Activated naive CD8-positive, alpha-beta T cell treated with anti-CD3 and anti-CD28 coated beads for 36 hours (primary cell): ENCODE measurements around the gene CTCFL. TPM values are rescaled to one million over a fixed set of nuclear protein-coding genes. Genes with fewer than 3 reads are reported as not detected.

Experiments
- DNase-seq: peaks from one replicate; pipeline ENCODE4 v3.0.0; 2021
- H3K27ac Mint-ChIP-seq: one replicate; pipeline ENCODE4 v1.8.0; 2022; ENCODE audit warnings: mild to moderate bottlenecking, moderate library complexity, mixed read lengths
- H3K27me3 Mint-ChIP-seq: one replicate; pipeline ENCODE4 v1.8.0; 2022; ENCODE audit warnings: mild to moderate bottlenecking, mixed read lengths
- H3K36me3 Mint-ChIP-seq: one replicate; pipeline ENCODE4 v1.8.0; 2021; ENCODE audit warnings: mild to moderate bottlenecking, mixed read lengths
- H3K4me1 Mint-ChIP-seq: one replicate; pipeline ENCODE4 v1.8.0; 2021; ENCODE audit warnings: mixed read lengths
- H3K4me3 Mint-ChIP-seq: one replicate; pipeline ENCODE4 v1.8.0; 2022; ENCODE audit warnings: mild to moderate bottlenecking, moderate library complexity, mixed read lengths
- H3K9me3 Mint-ChIP-seq: one replicate; pipeline ENCODE4 v1.8.0; 2022; ENCODE audit warnings: mixed read lengths
- total RNA-seq, 2 experiments: library from RNA; stranded (reverse); gene quantifications; one replicate each; pipeline ENCODE4 v1.2.3, GENCODE V29; 2021

Gene CTCFL, protein sequence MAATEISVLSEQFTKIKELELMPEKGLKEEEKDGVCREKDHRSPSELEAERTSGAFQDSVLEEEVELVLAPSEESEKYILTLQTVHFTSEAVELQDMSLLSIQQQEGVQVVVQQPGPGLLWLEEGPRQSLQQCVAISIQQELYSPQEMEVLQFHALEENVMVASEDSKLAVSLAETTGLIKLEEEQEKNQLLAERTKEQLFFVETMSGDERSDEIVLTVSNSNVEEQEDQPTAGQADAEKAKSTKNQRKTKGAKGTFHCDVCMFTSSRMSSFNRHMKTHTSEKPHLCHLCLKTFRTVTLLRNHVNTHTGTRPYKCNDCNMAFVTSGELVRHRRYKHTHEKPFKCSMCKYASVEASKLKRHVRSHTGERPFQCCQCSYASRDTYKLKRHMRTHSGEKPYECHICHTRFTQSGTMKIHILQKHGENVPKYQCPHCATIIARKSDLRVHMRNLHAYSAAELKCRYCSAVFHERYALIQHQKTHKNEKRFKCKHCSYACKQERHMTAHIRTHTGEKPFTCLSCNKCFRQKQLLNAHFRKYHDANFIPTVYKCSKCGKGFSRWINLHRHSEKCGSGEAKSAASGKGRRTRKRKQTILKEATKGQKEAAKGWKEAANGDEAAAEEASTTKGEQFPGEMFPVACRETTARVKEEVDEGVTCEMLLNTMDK
- not detected for total RNA-seq

DNA sequence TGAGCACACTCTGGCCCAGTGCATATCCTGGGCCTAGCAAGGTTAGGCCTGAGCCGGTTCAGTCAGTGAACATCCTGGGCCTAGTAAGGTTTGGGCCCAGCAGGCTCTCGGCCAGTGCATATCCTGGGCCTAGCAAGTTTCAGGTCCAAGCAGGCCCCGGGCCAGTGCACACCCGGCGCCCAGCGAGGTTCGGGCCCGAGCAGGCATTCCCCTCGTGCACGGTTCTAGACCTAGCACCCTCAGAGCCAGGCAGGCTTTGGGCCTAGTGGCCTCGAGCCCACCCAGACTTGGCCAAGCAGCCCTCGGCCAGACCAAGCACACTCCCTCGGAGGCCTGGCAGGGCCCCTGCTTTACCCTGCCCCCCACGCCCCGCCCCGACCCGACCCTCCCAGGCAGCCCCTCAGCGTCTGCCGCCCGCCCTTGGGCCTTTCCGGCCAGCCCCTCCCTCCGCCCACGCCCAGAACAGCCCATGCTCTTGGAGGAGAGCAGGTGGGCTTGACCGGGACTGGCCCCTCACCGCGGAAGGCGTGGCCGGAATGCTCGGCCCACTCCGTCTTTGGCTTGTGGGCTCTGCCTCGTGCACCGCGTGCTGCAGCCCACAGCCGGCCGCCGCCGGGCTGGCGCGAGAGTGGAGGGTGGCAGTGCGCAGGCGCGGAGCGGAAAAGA lies at the start of gene CTCFL:
Gene CTCFL (minus strand): TSS at position 630 of the 666 bp plus-strand sequence. CDS start 935 bp downstream, outside the sequence.
- H3K27ac Mint-ChIP-seq: no peak within 1 kb of the TSS
- H3K36me3 Mint-ChIP-seq: no peaks in the 10 kb centered on the region
- H3K4me1 Mint-ChIP-seq: peaks cover 8% of the 10 kb centered on the region
- no peaks in the 10 kb centered on the region for H3K9me3 Mint-ChIP-seq
- H3K4me3 Mint-ChIP-seq: no peak within 1 kb of the TSS
- H3K27me3 Mint-ChIP-seq: no peaks in the 10 kb centered on the region
- DNase-seq: no peak

- no peak for DNase-seq
- Mint-ChIP-seq H3K27me3 (peaks cover 16% of the 10 kb centered on the region), H3K4me1 (no peaks in the 10 kb centered on the region), H3K36me3 (no peaks in the 10 kb centered on the region), H3K4me3 (no peak overlapping the region), H3K27ac (no peak overlapping the region), H3K9me3 (no peaks in the 10 kb centered on the region)
Observed at GRCh38 chr20:57573894-57574293, 49.0 kb upstream of the CTCFL start.

GRCh38 chr20:57573242-57573641 lies 48.3 kb upstream of the CTCFL start:
- Mint-ChIP-seq H3K9me3 (no peaks in the 10 kb centered on the region), H3K36me3 (no peaks in the 10 kb centered on the region), H3K4me3 (no peak overlapping the region), H3K27me3 (peaks cover 12% of the 10 kb centered on the region), H3K27ac (no peak overlapping the region), H3K4me1 (no peaks in the 10 kb centered on the region)
- no peak for DNase-seq

- no peak for DNase-seq
- Mint-ChIP-seq H3K36me3 (no peaks in the 10 kb centered on the region), H3K4me1 (no peaks in the 10 kb centered on the region), H3K4me3 (no peak overlapping the region), H3K27ac (no peak overlapping the region), H3K27me3 (peaks cover 16% of the 10 kb centered on the region), H3K9me3 (no peaks in the 10 kb centered on the region)
Observed at GRCh38 chr20:57571782-57572416, 47.0 kb upstream of the CTCFL start.

GRCh38 chr20:57570920-57571319 lies 46.0 kb upstream of the CTCFL start:
- H3K4me3 Mint-ChIP-seq: no peak overlapping the region
- H3K4me1 Mint-ChIP-seq: no peaks in the 10 kb centered on the region
- no peak for DNase-seq
- H3K27ac Mint-ChIP-seq: no peak overlapping the region
- peaks cover 16% of the 10 kb centered on the region for H3K27me3 Mint-ChIP-seq
- no peaks in the 10 kb centered on the region for H3K9me3 Mint-ChIP-seq
- no peaks in the 10 kb centered on the region for H3K36me3 Mint-ChIP-seq

DNA sequence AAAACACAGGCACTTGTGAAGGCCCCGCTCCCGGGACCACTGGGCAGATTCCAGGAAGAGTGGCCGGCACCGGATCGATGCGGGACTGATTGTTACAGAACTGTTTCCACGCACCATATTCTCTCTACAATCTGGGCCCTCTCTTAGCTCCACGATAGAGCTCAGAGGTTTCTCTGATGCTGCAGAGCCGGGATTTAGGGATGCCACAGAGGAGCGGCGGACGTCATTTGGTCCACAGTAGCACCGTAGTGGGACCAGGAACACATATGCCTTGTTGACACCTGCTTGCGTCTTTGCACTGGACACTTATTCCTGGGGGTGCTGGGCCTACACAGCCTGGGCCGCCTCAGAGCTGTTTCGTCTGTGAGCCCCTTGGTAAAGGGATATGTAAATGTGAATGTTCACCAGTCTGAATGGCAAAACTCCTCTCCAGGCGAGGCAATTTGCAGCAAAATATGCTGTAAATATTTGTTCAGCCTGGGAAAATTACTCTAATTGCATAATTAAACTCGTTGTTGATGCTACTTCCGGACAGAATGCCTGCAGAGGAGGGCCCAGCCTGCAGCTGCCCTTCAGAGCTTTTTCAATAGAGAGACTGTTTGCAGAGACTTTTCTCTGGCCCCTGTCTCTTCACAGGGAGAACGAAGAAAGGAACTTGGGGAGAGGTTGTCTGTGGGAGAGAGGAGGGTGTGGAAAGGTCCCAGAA lies 45.4 kb upstream of the CTCFL start:
- Mint-ChIP-seq H3K9me3 (no peaks in the 10 kb centered on the region), H3K4me1 (no peaks in the 10 kb centered on the region), H3K4me3 (no peak overlapping the region), H3K27ac (no peak overlapping the region), H3K27me3 (peaks cover 16% of the 10 kb centered on the region), H3K36me3 (no peaks in the 10 kb centered on the region)
- DNase-seq: no peak

GRCh38 chr20:57568960-57569359 lies 44.0 kb upstream of the CTCFL start:
- no peaks in the 10 kb centered on the region for H3K9me3 Mint-ChIP-seq
- H3K27ac Mint-ChIP-seq: no peak overlapping the region
- DNase-seq: no peak
- H3K36me3 Mint-ChIP-seq: no peaks in the 10 kb centered on the region
- peaks cover 12% of the 10 kb centered on the region for H3K27me3 Mint-ChIP-seq
- H3K4me3 Mint-ChIP-seq: no peak overlapping the region
- H3K4me1 Mint-ChIP-seq: no peaks in the 10 kb centered on the region

DNA sequence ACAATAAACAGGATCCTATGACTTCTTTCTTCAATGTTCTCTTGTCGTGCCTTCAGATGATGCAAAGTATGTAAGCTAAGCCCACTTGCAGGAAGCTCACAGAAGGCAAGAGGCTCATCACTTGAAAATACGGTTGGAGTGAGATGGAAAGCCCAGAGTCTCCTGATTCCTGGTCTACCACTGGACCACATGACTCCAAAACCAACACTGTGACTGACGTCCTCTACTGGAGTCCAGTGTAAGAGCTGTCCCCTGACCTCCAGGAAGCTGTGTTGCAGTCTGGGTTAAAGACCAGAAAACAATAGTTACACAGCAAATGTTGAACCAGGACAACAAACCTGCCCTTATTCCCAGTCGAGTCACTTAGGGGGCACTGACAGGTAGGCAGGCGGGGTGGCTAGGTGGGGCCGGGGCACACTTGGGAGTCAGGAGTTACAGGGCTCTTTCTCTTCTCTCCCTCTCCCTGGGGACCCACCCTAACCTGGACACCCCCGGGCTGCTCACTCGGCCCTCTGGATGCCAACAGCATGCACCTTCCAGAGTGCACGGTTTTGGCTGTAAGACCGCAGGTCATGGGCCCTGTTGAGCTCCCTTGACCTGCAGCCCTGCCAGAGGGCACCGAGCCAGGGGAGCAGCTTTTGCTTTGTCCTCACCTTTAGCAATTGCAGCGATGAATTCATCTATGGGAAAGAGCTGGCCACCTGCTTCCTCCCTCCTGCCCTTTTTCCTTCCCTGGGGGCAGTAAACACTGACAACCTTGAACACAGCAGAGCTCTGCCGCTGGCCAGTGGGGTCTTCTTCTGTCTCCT lies 43.4 kb upstream of the CTCFL start:
- Mint-ChIP-seq H3K4me3 (no peak overlapping the region), H3K27ac (no peak overlapping the region), H3K9me3 (no peaks in the 10 kb centered on the region), H3K27me3 (peaks cover 11% of the 10 kb centered on the region), H3K36me3 (no peaks in the 10 kb centered on the region), H3K4me1 (no peaks in the 10 kb centered on the region)
- DNase-seq: no peak

GRCh38 chr20:57567471-57568079 lies 42.6 kb upstream of the CTCFL start:
- no peak overlapping the region for H3K27ac Mint-ChIP-seq
- no peak for DNase-seq
- H3K36me3 Mint-ChIP-seq: no peaks in the 10 kb centered on the region
- peaks cover 11% of the 10 kb centered on the region for H3K27me3 Mint-ChIP-seq
- no peaks in the 10 kb centered on the region for H3K4me1 Mint-ChIP-seq
- no peaks in the 10 kb centered on the region for H3K9me3 Mint-ChIP-seq
- H3K4me3 Mint-ChIP-seq: no peak overlapping the region

DNA sequence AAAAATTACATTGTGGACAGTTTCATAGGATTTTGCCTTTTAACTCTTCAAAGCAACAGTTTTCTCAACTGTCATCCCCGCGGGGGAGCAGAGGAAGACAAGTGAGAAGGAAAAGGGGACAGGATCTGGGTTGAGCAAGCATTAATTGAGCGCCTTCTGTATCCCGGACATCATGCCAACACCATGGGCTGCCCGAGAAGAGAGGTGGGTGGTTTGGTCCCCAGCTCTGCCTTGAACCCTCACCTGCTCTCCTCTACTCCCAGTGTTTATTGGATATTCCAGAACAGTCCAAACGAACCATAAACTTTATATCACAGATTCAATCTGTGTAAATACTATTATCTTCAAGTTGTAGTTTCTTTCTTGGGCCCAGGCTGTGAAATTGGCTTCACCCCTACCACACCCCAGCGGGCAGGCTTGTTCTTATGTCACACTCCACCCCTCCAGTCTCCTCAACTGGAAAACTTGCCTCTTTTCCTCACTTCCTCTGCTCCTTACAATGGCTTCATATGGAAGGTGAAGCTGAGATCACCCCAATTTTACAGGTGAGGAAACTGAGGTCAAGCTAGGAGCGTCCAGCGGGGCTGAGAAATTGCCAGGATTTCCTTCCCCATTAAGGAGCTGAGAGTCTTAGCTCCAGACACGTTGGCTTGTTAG lies 42.0 kb upstream of the CTCFL start:
- DNase-seq: no peak
- Mint-ChIP-seq H3K36me3 (no peaks in the 10 kb centered on the region), H3K9me3 (no peaks in the 10 kb centered on the region), H3K4me3 (no peak overlapping the region), H3K4me1 (no peaks in the 10 kb centered on the region), H3K27ac (no peak overlapping the region), H3K27me3 (peaks cover 11% of the 10 kb centered on the region)

- Mint-ChIP-seq H3K4me1 (no peaks in the 10 kb centered on the region), H3K36me3 (no peaks in the 10 kb centered on the region), H3K4me3 (no peak overlapping the region), H3K27me3 (peaks cover 11% of the 10 kb centered on the region), H3K9me3 (no peaks in the 10 kb centered on the region), H3K27ac (no peak overlapping the region)
- DNase-seq: no peak
Observed at GRCh38 chr20:57566399-57566798, 41.5 kb upstream of the CTCFL start.

GRCh38 chr20:57564951-57565642 lies 40.2 kb upstream of the CTCFL start:
- Mint-ChIP-seq H3K27me3 (peaks cover 11% of the 10 kb centered on the region), H3K4me1 (no peaks in the 10 kb centered on the region), H3K4me3 (no peak overlapping the region), H3K9me3 (no peaks in the 10 kb centered on the region), H3K36me3 (no peaks in the 10 kb centered on the region), H3K27ac (no peak overlapping the region)
- DNase-seq: no peak
